ENCODE measurements around the gene ETV5.

Gene ETV5

DNA sequence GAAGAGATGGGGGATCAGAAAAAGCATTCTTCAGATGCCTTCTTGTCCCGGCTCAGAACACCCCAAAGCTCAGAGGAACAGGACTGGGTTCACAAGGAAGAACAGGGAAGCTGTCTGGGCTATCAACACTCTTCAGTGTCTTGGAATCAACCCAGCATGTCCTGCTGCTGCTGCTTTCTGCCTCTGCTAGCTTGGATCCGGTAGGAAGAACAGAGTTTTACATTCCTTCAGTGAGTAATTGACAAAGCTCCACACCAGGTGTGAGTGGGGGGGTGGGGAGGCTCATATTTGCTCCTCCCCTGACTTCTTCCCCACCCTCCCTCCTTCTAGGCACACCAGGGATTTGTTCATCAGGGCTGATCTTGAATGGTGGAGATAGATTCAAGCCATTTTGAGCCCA is 13.1 kb upstream of the ETV5 start:
- no peak for ATAC-seq

DNA sequence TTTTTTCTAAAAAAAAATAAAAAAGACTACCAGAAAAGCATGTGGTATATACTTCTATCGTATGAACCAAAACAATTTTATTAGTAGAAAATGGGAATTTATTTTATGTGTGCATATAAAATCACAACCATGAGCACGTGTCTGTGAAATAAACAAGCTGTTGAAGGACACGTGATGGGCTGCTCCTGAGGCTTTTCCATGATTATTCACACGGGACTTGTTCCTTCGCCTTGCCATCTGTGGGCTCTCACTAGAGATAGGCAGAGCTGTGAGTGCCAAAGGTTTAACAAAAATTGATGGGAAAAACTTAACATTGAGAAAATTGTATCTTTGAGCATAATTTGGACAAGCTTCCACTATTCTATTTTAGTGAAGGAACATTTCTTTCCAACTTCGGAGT is 12.4 kb upstream of the ETV5 start:
- no peak for ATAC-seq

DNA sequence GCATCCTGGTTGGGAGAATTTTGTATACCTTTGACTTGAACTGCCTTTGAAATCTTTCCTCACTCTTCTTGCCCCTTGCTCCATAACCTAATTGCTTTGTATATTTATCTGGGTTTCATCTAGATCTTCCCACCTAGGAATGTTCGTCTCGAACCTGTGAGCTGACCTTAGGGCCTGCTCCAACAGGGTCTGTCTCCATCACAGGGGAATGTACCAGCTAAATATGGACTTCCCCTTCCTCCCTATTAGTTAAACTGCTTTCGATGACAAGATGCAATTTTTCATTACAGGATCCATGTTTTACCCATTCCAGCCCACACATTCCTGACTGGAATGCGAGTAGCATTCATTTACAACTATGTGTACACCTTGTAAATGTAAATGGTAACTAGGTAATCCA is 10.6 kb upstream of the ETV5 start:
- ATAC-seq, result no peak

DNA sequence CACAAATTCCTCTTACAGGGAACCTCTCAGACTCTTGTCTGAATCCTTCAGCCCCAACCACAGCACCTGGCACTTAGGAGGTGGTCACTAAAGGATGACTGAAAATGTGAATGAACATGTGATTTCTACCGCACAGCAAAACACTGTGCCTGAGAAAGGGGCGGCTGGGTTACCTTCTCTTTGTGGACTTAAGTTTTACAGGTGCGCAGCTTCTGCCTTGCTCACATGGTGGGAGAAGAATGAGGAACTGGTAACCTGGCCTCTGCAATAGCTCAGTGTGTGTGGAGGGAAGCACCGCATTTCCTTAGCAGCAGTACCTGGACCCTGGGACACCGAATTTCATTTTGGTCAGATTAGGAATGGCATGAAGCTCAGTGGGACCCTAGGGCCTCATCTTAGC is 9.8 kb upstream of the ETV5 start:
- ATAC-seq, result no peak

GRCh38 chr3:186117521-186118134 is 8.7 kb upstream of the ETV5 start:
- ATAC-seq, result no peak

DNA sequence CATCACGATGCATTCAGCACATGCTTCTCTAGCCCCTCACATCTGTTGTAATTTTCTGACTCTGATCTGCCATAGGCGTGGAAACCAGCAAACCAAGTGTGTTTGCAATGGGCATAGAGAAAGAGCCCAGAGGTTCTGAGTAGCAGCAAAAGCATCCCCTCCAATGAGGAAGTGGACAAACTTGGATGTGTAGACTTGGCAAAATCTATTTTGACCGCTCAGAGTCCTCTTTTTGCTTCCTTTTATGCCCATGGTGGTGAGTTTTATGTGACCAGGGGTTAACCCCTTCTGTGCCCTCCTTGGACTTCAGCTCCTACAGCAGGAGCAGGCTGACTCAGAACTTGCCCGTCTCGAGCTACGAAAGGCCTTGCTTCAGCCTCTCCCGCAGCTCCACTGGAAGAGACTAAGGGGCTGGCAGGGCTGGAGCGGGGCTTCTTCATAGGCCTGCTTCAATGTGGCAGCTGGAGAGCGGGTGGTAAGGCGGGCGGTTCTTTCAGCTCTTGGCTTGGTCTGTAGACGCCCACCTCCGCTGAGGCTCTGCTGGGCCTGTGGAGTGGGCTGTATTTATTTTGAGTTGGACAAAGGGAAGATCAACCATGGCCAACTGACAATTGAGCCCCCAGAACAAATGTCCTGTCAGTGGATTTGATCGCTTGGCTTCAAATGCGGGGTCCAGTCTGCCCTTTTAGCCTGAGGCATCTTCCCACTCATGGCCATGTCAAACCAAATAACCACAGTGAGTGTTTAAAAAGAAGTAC is 6.5 kb upstream of the ETV5 start:
- no peak for ATAC-seq

DNA sequence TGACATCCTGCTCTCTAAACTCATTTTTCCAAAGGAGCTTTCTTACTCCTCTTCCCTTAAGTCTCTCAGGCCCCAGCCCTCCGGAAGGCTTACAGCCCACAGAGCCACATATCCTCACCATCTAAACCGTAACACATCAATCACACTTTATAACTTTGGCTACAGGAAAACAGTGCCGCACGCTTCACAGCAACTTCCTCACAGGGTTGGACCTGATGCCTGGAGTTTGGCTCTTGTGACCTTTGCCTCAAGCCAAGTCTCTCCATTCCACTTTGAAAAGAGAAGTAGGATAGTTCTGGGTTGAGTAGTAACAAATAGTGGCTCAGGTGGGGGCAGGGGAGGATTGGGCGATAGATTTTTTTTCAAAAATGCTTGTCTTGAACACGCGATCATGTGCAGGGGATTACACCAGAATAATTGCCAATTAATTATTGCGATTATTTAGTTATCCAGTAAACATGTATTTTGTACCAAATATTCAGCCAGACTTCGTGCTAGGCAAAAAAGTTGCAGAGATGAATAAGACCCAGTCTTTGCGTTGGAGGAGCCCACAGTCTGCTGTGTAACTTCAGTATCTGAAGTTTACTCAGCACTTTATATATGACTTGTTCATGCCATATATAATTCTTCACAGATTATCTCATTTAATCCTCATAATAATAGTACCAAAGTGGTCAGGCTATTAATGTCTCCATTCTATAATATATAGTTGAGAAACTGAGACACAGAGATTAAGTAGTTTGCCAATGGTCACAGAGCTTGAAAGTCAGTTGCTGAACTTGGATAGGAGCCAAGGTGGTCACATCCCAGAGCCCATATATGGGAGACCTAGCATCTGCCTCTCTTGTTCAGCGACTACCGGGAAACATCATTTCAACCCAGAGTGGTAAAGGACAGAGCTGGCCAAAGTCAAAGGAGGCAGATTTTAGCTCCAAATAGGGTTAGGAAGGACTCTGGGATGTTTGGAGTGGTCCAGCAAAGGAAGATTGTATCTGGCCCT is 2.4 kb upstream of the ETV5 start:
- ATAC-seq, result peak in 1 of 2 donors; percentile 11

DNA sequence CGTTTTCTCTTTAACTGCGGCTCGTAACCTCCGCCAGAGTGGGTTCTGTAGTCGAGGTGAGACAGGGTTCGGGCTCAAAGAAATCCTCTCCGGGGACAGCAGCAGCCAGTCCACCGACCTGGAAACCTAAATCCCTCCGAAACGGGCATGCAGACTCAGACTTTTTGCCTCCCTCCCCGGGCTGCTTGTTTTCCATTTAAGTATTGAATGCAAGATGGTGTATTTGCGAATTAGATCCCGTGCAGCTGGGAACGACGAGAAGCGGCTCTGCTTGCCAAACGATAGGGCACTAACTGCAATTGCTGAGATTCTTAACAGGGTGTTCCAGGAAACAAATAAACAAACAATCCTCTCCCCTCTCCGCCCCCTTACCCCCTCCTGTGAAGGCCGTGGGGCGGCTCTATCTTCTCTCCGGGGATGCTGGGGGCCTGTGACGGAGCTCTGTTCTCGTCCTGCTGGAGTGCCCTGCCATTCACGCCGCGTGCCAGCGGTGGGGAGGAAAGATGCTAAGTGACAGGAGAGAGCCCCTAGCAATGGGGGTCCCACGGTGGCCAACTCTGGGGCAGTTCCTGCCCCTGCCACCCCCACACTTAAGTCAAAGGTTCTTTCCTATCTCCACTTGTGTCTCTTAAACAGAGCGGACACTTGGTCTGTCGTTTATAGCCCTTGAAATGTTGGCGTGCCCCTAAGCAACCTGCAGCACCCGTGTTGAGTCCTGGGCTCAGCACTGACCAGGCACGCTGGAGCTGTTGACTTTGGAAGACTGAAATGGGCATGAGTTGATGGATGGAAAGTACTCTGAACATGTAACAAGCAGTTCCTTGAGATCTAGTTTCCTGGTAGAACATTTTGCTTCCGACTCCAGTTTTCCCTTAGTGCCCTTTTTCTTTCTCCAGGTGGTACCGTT is 1.3 kb upstream of the ETV5 start:
- ATAC-seq, result no peak

- no peak for ATAC-seq
Measured at GRCh38 chr3:186108106-186108940, 566 bp downstream of the ETV5 start.

DNA sequence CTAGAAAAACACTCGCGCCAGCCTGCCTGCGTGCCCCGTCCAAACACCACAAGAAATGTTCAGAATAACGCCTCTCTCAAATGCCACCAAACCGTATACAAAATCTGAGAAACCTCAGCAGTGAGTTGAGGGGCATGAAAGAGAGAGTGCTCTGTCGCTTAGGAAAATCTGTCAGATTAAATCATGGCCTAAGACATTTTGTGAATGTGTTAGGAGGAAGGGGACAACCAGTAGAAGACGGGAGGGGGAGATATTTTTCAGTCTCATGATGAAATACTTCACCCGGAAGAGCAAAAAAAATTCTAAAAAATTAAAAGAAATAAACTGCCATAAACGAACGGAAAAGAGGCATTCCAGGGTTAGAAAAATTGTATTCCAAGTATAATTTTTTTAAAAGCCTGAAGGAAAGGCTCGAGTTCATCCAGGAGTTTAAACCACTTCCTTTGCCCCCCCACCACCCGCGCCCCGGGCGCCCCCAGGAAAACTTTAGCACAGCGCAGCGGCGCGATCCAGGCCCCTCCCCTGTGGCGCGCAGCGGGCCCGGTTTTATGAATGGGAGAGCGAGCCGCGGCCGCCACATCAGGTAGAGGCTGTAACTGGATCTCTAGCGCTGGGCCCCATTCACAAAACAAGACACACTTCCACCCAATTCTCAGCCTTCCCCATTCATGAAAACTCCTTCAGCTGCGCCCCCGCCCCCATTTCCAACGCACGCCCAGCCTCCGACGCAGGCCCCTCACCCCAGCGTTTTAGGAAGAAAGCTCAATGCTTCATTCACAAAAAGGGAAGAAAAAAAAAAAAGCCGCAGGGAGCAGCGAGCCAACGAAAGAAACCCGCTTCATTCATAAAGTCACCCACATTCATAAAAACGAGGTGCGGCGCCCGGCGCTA is 1.4 kb downstream of the ETV5 start:
- ATAC-seq, result no peak

DNA sequence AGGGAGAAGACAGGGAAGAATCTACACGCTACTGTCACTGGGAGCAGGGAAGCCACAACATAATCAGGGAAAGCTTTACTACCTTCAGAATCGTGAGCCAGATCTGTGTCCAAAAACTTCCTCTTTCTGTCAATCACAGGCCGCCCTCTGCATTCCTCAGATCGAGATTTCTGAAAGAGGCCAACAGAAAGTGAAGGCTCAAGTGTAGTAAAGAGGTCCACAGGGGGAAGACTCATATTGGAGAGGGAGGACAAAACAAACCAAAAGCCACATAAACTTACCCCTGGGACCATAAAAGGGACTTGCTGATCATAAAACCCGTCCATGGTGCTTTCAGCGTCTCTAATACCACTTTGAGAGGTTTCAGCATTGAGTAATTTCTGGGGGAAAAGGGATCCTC is 3.3 kb downstream of the ETV5 start:
- no peak for ATAC-seq

GRCh38 chr3:186102687-186103086 is 6.2 kb downstream of the ETV5 start:
- no peak for ATAC-seq

DNA sequence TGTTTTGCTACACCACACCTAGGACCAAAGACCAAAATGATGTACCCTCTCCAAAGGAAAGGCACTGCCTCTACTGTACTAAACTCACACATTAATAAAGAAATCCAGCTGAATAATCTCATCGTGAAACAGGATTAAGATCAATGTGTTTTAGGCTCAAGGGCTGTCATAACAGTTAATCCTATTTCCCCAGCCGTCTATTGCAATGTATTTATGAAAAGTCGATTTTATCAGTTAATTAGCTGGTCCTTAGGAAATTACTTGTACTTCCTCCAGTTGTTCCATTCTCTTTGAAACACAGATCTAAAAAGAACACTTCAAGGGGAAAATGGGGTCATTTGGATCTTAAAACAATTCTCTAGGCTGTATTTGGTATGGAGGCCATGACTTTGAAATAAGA is 8.5 kb downstream of the ETV5 start:
- no peak for ATAC-seq

DNA sequence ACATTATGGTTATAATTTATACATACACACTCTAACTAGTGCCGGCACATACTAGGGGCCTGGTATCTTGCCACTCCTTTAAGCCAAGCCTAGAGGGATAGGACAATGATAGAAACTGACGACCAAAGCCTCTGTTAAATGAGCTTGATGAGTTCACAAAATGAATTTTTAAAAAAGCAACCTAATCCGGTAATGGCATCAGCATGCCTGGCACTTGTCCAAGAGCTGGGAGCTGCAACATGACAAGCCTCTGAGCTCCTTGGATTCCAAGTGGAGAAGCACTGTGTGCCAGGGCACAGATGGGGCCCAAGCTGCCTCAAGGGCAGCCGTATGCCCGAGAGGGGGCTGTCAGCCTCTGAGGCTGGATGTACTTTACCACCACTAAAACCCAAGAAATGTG is 9.7 kb downstream of the ETV5 start:
- ATAC-seq, result no peak

DNA sequence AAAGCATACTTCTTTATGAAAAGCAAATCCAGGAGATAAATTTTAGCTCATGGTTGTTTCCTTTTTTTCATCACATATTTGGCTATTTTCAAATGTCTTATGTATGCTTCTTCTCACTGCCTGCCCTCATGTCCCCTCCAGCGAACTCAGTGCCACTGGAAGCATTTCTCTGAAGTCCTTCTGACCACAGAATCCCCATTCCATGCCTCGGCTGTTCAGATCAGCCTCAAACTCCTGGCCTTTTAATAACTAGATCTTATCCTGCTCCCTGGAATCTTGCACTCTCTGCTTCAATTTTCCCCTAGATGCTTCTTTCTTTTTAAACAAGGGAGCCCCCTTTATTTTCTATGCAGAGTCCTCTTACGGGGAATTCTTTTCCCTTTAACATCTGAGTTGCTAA is 10.1 kb downstream of the ETV5 start:
- ATAC-seq, result no peak

- peak in 1 of 2 donors; percentile 7 for ATAC-seq
Measured at GRCh38 chr3:186097663-186098451, 11.0 kb downstream of the ETV5 start.

GRCh38 chr3:186097317-186097662 is 11.6 kb downstream of the ETV5 start:
- no peak for ATAC-seq

- no peak for ATAC-seq
Measured at GRCh38 chr3:186096290-186096689, 12.6 kb downstream of the ETV5 start.

- no peak for ATAC-seq
Measured at GRCh38 chr3:186095561-186096081, 13.3 kb downstream of the ETV5 start.

Data from activated CD4-positive, CD25-positive, alpha-beta regulatory T cell treated with anti-CD3 and anti-CD28 coated beads, Interleukin-2, amount 50 U/mL, for 24 hours (primary cell).